Epithelial cell of esophagus (primary cell): ENCODE results near the gene LTBR.

Source experiments
- DNase-seq: peaks from one replicate; pipeline ENCODE4 v3.0.0; 2010; ENCODE audit warnings: low read depth
- H3K4me3 ChIP-seq: 2 replicates; pipeline ENCODE4 v1.5.1; 2011; ENCODE audit warnings: mild to moderate bottlenecking, low read length, control low read depth
- TF ChIP-seq, protein P1 (sequence below): IDR thresholded peaks from 2 replicates; pipeline ENCODE4 v1.5.1; 2011; ENCODE audit warnings: low read depth, mild to moderate bottlenecking, low read length, control low read depth, inconsistent platforms; ENCODE audit not compliant: insufficient read depth; ENCODE audit errors: missing control alignments

The LTBR gene

DNA sequence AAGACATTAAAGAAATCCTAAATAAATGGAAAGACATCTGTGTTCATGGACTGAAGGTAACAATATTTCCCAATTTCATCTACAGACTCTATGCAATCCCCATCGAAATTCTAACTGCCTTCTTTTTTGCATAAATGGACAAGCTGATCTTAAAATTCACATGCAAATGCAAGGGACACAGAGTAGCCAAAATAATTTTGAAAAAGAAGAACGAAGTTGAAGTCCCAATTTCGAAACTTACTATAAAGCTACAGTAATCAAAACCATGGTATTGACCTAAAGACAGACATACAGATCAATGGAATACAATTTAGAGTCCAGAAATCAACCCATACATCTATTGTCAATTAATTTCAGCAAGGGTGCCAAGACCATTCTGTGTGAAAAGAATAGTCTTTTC, 44.4 kb downstream of the LTBR start:
- TF ChIP-seq, protein P1, sequence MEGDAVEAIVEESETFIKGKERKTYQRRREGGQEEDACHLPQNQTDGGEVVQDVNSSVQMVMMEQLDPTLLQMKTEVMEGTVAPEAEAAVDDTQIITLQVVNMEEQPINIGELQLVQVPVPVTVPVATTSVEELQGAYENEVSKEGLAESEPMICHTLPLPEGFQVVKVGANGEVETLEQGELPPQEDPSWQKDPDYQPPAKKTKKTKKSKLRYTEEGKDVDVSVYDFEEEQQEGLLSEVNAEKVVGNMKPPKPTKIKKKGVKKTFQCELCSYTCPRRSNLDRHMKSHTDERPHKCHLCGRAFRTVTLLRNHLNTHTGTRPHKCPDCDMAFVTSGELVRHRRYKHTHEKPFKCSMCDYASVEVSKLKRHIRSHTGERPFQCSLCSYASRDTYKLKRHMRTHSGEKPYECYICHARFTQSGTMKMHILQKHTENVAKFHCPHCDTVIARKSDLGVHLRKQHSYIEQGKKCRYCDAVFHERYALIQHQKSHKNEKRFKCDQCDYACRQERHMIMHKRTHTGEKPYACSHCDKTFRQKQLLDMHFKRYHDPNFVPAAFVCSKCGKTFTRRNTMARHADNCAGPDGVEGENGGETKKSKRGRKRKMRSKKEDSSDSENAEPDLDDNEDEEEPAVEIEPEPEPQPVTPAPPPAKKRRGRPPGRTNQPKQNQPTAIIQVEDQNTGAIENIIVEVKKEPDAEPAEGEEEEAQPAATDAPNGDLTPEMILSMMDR: no peak
- no peak overlapping the region for H3K4me3 ChIP-seq
- no peak for DNase-seq

DNA sequence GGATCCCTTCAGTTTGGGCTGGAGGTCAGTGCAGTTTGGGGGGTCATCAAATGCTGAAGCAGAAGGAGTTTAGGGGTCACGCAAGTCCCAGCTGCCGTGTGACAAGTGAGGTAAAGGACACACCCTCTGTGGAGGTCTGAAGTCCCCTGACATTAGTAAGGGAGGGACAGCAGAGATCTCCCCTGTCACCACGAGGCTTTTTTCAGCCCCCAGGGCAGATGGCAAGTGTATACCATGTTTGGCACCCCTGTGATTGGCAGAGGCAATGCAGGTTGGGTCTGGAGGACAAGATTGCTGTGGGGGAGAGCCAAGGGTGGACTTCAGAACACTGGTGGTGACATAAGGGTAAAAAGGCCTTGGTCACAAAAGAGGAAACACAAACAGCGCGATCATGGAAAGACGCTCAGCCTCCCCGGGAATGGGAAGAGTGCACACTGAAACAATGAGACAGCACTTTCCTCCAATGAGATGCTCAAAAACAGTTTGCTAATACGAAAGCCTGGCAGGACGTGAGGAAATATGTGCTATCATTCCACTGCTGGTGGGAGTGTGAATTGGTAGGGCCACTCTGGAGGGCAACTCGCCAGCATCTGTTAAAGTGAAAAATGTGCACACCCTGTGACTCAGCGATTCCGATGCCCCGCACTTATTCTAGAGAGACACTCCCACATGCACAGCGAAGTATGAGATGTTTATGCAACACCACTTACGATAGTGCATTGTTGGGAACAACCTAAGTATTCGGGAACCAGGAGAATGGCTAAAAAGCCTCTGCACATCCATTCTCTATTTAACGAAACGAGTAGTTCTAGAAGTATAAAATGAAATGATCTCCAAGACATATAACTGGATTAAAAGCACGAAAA, 46.4 kb downstream of the LTBR start:
- TF ChIP-seq, protein P1: no peak
- peak; percentile 90 for DNase-seq
- H3K4me3 ChIP-seq: peak overlapping the region; percentile 5

DNA sequence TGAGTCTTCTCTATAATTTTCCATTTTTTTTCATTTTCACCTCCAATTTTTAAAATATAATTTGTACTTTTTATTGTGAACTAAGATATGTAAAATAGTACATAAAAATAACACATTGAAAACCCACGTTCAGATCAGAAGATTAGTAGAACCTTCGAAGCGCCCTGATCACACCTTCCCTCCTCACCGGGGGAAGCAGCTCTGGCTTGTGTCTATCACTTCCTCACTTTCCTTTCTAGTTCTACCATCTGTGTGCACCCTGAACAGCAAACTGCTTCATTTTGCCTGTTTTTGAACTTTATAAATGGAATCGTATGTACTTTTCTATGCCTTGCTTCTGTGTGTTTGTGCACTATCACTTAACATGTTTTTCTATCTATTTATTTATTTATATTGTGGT, 49.0 kb downstream of the LTBR start:
- DNase-seq: no peak
- H3K4me3 ChIP-seq: no peak overlapping the region
- TF ChIP-seq, protein P1: no peak

DNA sequence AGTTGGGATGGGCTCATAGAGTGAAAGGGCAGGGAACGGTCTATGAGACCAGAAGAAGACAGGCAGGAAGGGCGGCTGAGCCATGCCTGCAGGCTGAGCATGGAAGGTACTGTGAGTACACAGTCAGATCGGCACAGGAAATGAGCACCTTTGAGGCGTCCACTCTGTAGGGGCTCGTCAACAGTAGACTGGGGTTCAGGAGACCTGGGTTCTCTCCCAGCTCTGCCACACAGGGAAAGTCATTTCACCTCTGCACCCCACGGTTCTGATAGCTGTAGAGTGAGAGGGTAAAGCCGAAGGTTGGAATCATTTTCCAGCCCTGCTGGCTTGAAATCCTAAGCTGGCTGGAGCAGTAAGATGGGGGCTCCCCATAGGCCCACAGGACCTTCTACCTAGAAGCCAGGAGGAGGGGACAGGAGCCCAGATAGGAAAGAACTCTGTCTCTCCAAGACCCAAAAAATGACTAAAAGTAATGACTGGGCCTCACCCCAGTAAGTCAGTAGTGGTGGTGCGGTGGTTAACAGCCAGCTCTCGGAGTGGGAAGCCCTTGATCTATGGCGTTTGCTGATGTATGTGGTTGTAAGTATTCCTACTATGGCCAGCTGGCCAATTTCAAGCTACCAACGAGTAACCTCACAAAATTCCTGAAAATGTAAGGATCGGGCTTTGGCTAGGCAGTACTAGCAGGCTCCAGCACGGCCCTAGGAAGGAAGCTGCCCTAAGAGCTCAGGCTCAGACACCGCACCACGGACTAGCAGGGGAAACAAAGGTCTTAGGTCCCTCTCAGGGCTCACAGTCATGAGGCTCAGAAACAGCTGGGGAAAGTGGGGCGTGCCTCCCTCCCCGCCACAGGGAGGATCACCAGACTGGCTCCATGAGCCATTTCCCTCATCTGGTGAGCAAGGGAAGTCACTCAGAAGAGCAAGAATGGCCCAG, 50.5 kb downstream of the LTBR start:
- TF ChIP-seq, protein P1: no peak
- H3K4me3 ChIP-seq: no peak overlapping the region
- DNase-seq: no peak

DNA sequence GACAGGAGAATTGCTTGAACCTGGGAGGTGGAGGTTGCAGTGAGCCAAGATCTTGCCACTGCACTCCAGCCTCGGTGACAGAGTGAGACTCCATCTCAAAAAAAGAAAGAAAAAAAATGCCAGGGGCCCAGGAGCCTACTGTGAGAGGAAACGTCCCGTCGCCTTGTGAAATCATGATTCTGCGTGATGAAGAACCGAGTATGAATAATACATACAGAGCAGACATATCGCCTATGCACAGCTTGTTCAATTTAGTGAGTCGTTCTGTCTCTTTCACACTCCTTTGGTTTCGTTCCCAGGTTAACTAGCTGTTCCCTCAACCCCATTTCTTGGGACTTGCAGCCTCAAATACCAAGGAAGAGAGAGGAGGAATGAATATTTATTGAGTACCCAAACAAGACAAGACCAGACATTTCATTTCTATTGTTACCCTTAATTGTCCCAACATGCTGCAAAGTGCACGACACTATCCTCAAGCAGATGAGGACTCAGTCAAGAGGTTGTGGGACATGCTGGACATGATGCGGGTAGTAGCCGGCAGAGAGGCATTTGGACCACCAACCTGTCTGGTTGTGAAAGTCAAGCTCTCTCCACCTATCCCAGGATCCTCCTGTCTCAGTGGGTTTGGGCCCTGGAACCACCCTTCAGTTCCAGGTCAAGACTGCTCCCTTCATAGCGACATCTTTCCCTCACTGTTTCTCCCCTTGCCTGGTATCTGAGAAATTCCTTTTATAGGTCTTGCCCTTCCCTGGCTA, 52.2 kb downstream of the LTBR start:
- TF ChIP-seq, protein P1: no peak
- H3K4me3 ChIP-seq: no peak overlapping the region
- no peak for DNase-seq

DNA sequence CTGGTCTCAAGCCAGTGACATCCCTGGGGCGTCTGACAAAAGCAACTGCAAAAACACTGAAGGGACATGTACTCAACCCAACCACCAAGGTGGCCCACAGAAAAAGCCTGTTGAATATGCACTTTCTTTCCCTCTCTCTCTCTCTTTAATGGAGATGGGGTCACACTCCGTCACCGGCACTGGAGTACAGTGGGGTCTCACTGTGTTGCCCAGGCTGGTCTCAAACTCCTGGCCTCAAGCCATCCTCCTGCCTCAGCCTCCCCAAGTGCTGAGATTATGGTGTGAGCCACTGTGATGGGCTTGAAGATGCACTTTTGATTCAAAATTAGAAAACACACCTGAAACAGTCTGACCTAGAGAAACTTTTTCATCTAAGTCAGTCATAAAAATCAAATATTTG, 53.6 kb downstream of the LTBR start:
- DNase-seq: no peak
- no peak overlapping the region for H3K4me3 ChIP-seq
- TF ChIP-seq, protein P1: no peak
